GM21786 (cell line): ENCODE data around the gene DOCK3.
"Not testable (repeated sequence)": the region's sequence is repeated elsewhere in the genome, so short reads cannot be mapped to it uniquely, and the experiment has no call there.

Experiments
- ATAC-seq: cut with Tn5 transposase; IDR thresholded peaks from one replicate; pipeline ENCODE4 v1.9.1; 2021; ENCODE audit not compliant: unreplicated experiment

Gene DOCK3

DNA sequence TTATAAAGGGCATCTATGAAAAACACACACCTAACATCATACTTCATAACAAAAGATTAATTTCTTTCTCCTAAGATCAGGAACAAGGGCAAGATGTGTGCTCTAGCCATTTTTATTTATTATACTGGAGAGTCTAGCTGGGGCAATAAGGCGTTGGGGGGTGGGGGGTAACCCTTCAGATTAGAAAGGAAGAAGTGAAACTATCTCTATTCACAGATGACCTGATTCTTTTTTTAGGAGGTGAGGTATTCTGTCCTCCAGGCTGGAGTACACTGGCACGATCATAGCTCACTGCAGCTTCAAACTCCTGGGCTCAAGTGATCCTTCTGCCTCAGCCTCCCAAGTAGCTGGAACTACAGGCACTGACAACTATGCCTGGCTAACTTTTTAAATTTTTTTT lies 620.9 kb downstream of the DOCK3 start:
- ATAC-seq: peak; percentile 93

DNA sequence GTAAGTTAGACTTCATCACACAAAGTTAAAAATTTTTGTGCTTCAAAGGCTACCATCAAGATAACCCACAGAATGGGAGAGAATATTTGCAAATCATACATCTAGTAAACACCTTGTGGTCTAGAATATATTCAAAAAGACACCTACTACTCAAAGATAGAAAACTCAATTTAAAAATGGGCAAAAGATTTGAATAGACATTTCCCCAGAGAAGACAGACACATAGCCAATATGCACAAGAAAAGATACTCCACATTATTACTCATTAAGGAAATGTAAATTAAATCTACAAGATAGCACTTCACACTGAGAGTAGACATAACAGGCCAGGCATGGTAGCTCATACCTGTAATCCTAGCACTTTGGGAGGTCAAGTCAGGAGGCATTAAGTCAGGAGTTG lies 622.6 kb downstream of the DOCK3 start:
- ATAC-seq: no peak

DNA sequence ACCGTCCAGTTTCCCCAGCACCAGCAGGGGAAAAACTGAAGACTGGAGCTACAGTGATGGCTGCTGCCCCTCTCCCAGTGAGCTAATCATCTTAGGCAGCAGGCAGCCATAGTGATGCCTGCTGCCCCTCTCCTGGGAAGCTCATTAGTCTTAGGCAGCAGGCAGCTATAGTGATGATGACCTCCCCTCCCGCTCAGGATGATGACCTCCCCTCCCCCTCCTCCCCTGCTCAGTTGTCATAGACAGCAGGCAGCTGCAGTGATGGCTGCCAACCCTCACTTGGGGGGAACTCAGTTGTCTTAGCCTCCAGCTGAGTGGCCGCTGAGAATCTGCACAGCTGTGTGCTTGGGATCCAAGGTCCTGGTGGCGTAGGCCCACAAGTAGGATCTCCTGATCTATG lies 629.5 kb downstream of the DOCK3 start:
- ATAC-seq: no peak

DNA sequence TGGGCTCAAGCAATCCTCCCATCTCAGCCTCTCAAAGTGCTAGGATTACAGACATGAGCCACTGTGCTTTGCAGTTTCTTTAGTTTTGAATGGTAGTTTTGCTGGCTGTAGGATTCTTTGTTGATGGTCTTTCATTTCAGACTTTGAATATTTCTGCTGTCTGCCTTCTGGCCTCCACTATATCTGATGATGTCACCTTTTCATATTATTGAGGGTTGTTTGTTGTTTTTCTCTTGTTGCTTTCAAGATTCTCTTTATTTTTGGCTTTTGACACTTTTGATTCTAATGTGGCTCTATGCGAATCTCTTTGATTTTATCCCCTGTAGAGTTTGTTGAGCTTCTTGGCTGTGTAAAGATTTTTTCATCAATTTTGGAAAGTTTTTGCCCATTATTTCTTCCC lies 631.4 kb downstream of the DOCK3 start:
- ATAC-seq: no peak

DNA sequence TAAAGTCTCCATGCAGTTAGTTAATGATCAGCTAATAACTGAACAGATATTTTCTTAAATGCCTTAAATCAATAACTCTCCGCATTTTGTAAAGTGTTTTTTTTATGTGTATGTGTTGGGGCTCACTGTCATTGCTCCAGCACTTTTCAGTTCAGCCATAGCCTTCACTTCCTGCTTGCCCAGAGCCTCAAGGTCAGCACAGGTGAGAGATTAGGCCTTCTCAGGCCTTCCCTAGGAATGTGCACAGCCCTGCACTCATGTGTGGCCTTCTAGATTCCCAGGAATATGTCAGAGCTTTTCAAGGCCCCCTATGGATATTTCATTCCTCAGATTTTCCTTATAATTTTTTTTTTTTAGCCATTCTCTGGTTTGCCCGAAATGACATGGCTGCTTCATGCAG lies 632.7 kb downstream of the DOCK3 start:
- no peak for ATAC-seq

DNA sequence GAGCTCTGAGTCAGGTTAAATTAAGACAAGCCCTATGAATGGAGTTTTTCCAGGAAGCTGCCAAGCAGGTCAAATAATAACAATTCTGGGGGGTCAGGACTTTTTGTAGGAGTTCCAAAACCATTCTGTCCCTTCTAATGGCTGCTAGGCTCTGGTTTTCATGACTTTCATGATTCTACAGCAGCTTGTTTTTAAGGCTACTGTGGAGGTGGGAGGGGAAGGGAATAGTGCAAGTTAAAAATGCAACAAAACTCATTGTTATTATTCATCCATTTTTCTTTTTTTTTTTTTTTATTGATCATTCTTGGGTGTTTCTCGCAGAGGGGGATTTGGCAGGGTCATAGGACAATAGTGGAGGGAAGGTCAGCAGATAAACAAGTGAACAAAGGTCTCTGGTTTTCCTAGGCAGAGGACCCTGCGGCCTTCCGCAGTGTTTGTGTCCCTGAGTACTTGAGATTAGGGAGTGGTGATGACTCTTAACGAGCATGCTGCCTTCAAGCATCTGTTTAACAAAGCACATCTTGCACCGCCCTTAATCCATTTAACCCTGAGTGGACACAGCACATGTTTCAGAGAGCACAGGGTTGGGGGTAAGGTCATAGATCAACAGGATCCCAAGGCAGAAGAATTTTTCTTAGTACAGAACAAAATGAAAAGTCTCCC lies 633.3 kb downstream of the DOCK3 start:
- ATAC-seq: not testable (repeated sequence)

DNA sequence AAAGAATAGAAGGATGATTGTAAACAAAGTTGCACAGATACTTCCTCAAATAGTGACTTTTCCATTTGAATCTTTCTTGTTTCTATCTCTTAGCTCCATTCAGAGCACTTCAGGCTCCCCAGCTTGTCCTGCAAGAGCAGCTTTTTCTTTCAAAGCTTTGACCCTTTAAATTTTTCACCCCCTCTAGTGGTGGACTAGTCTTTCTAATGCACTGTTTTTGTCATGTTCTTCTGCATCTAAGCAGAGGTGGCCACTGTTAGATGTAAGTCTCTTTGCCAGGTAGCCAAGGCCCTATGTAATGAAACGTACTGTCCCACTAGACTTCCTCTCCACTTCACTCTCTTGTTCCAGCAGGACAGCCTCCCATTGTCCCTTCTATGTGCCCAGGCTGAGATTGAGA lies 636.3 kb downstream of the DOCK3 start:
- ATAC-seq: no peak

DNA sequence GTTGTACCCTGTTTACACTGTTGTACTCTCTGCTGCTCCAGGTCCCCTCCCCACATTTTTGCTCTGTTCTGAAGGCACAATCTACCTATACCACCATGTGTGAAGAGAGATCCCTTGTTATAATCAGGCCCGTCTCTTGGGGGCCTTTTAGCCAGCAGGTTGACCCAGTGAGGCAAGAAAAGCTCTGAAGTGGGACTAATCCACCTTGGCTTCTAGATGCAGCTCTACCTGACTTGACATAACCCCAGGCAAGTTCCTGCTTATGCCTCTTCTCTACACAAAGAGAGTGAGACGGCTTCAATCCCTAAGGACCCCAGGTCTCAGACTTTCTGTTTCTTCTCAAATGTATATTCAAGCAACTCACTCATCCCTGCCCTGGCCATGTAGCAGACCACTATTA lies 653.5 kb downstream of the DOCK3 start:
- ATAC-seq: no peak

DNA sequence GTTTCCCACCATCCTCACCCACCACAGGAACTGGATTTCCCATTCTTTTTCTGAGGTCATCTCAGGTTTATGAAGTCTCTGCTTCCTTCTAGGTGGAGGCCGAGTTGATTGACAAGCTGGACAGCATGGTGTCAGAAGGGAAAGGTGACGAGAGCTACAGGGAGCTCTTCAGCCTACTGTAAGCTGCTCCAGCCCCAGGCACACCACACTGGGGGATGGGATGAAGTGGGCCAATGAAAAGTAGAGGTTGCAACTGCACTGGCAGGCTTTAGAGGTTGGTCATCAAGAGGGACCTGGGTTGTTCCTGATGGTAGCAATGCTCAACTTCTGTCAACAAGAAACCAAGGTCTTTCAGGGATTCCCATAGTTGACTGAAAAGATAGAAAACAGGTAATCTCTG lies 655.3 kb downstream of the DOCK3 start:
- ATAC-seq: no peak

DNA sequence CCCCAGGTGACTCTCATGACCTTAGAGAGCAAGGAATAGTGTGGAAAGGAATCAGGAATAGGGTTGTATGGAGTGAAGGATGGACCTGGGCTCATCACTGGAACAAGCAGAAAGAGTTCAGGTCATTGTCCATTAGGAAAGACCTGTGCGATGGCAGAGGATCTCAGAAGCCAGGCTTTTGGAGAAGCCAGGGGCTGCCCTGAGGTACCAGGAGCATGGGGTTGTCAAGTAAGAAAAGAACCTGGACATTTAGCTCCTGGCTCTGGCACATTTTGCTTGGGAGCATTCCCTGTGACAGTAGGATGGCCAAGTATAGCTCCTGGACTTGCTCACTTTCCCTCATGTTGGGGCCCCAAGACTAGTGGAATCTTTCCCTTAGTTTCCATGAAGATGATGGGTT lies 657.4 kb downstream of the DOCK3 start:
- no peak for ATAC-seq

DNA sequence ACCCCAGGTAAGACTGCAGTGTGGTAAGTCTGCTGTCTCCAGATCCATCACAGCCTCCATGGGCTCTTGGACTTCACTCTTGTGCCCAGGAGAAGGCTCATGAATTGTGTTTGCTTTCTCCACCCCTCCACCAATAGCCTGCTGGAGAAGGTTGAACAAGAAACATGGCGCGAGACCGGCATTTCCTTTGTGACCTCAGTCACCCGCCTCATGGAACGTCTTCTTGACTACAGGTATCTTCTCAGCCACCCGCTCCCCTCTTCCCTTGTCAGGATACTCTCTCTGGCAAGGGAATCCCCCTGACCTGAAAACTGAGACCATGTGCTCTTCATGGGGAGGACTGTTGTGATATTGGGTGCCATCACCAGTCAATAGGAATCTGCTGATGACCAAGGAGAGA lies 658.3 kb downstream of the DOCK3 start:
- ATAC-seq: no peak

DNA sequence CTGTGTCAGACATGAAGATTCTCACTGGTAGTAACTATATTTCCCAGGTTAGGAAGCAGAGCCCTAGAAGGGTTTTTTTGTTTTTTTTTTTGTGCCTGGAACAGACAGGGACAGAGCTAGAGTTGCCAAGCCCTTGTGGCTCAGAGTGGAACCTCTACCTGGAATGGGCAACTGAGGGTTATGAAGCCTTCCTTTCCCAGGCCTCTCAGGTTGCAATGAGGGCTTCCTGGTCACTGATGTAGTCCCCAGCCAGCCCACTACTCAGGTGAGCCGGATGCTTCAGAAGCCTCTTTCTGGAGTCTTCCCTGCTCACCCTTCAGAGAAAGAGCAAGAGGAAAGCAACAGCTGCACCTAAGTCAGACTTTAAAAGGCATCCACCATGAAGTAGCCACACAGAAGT lies 661.5 kb downstream of the DOCK3 start:
- no peak for ATAC-seq

DNA sequence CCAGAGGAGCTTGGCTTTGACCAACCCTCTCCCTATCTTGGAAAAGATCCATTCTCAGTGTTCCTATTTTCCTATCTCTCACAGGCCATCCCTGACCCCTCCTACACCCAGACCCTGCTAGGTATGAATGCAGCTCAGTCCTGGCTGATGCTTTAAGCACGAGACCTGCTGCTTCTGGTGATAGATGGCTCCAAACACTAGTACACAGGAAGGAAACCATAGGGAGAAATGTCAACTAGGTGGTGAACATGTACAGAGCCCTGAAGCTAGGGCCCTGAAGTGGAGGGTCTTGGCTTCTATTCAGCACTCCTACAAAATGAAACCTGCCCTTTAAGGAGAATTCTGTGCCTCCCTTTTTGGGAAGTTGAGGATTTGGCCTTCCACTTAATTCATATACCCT lies 662.9 kb downstream of the DOCK3 start:
- ATAC-seq: no peak

DNA sequence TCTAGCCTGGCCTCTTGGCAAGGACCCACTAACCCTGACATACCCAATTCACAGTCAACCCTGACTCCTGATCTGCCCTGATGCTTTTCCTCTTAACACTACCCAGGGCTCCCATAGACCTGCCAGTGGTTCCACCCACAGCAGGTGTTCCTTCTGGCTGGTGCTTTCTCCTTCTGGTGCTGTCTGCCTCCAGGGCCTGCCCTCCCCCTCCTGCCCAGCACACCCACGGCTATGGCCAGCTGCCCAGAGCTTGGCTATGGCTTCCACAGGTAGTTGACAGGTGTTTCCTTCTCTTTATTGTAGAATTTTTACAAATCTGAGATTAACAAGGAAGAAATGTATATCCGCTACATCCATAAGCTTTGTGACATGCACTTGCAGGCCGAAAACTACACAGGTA lies 663.9 kb downstream of the DOCK3 start:
- no peak for ATAC-seq

DNA sequence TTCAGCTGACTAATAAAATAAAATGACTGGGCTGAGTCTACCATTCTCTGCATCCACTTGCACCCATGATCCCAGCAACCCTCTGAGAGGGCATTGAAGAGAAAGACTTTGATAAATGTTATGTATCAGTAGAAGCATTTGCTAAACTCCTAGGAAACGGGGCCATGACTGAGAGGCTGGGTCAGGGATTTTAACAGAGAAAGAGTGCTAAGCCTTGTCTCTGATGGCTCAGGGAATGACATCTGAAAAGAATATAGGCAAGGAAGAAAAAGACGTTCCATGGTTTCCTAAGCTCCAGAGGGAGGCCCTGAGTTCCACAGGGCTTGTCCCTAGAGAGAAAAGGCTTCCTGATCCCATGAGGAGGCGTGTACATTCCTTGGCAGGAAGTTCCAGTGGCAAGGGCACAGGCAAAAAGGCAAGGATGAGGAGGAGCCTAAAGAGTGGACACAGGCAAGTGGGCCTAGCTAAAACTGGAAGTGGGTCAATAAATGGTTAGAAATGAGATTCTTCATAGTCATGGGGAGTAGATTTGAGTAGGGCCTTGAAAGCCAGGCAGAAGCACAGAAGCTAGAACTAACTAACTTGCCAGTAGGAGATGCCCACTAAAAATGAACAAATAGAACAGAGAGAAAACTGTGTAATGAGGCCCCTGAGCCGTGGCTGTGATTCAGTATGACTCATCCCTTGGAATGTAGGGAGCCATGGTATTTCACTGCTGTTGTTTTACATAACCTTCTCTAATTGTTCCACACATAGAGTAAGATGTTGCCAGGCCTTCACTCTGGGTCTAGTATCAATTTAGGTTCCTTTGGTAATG lies 665.5 kb downstream of the DOCK3 start:
- ATAC-seq: no peak

DNA sequence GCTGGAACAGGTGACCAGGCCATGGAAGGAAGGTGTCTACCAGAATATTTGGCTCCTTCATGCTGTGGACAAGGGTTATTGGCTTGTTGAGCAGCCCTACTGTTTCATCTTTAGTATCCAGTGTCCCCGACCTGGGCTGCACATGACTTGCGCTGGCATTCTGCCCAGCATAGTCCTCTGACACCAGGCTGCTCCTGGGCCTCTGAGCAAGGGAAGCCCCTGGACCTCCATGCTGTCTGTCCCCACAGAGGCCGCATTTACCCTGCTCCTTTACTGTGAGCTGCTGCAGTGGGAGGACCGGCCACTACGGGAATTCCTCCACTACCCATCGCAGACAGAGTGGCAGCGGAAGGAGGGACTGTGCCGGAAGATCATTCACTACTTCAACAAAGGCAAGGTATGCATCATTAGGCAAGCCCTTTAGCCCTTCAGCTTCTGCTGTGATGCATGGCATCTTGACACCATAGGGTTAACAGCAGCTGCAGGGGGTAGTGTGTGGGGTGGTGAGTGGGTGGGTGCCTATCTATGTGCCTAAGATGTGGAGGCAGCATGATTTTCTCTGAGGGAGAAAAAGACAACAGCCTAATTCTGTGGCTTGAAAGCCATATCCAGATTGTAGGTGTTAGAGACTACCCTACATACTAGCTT lies 666.4 kb downstream of the DOCK3 start:
- ATAC-seq: no peak

DNA sequence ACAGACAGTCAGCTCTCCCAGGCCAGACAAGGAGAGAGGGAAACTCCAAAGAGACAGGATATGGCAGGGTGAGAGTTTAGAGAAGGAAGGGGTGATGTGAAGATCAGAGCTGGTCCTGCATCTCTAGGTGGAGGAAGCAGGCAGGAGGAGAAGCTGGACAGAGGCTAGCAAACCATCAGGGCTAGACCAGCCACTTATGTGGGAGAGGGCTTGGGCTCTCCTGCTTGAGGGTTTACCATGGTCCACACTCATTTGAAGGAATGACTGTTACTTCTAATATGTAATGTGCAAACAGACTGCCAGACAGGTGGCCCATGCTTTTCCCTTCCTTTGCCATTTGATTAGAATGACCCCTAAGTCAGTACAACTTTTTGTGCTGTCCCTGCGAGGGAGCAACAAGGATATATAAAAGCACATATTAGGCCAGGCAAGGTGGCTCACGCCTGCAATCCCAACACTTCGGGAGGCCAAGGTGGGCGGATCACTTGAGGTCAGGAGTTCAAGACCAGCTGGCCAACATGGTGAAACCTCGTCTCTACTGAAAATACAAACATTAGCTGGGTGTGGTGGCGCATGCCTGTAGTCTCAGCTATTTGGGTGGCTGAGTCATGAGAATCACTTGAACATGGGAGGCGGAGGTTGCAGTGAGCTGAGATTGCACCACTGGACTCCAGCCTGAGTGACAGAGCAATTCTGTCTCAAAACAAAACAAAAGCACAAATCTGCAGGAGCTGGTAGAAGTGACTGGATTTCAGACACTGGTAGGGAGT lies 669.4 kb downstream of the DOCK3 start:
- no peak for ATAC-seq

DNA sequence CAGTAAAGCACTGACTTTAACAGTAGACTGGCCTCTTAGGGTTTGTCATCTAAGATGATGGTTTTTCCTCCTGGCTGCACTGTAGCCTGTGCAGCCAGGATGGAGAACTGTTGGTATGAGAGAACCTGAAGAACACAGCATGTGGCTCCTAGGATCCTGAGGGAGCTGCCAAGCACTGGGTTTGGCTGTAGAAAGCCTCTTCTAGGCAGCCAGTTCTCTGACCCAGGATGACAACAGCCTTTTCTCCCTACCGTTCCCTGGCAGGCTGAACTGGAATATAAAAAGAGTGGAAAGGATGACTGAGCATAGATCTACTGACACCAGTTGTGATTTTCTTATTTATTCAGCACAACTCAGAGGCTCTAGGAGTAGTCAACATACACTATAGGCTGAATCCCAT lies 676.0 kb downstream of the DOCK3 start:
- no peak for ATAC-seq

DNA sequence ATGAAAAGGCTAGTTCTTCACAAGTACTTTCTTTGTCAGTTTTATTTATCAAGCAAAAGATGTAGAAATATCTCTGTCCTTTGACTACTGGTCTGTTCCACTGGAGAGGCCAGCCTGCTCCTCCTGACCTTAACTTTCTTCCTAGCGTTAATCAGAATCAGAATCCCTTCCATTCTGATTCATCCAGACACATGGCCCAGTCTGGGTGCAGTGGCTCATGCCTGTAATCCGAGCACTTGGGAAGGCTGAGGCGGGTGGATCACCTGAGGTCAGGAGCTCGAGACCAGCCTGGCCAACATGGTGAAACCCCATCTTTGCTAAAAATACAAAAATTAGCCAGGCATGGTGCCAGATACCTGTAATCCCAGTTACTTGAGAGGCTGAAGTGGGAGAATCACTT lies 678.4 kb downstream of the DOCK3 start:
- ATAC-seq: no peak

DNA sequence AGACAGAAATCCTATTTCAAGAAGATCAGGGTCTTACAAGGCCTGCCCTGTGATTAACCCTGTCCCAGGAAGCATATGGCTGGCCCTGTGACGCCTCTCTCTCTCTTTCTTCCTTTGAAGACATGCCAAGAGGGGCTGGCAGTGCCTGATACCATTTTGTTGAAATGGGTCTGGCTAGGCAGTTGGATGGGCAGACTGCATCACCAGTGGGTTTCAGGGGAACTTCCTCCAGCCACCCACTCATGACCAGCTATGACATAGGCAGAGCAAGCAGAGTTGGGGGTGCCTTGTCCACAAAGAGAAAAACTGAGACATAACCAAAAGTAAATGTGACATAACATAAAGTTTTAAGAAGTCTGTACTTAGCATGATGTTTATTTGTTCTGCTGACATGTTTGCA lies 679.0 kb downstream of the DOCK3 start:
- no peak for ATAC-seq

DNA sequence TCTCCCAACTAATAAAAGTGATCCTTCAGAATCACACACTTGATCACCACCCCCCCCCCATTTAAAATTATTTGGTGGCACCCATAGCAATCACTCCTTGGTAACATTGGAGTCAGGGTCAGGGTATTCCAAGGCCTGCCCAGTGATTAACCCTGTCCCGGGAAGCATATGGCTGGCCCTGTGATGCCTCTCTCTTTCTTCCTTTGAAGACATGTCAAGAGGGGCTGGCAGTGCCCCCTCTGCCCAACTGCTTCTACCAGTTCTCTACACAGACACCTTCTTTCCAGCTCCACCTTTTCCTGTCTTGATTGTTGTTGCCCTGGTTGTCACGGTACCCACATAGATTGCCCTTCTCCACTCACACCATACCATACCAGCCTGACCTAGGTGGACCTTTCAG lies 679.4 kb downstream of the DOCK3 start:
- ATAC-seq: no peak
